ENCODE data around the gene TMPRSS6. TPM values are rescaled to one million over a fixed set of nuclear protein-coding genes. Genes with fewer than 3 reads are reported as not detected.
A peak's percentile ranks its signal among the peaks of the same experiment; 100 is the strongest.

The TMPRSS6 gene
- total and polyA plus RNA-seq, 2 of the 13 experiments (the other 11 are each of a cell fraction or from before 2014, with no cell fraction given): 4.2 to 4.8 TPM

- intact Hi-C loops (cut with micrococcal nuclease; ENCODE audit: unreplicated experiment): no loop called here
- Histone ChIP-seq H3K4me2 (ENCODE audit: low read depth, low read length) (no peak overlapping the region), H4K20me1 (ENCODE audit: insufficient read depth, low read length) (no peaks in the 10 kb centered on the region), H3K4me1 (ENCODE audit: insufficient read depth, low read length) (peaks cover 12% of the 10 kb centered on the region), H3K36me3 (replicated peaks in 1 of 2; ENCODE audit: control insufficient read depth in 1 of 2, insufficient read depth in 2 of 2, low read length in 2 of 2) (no peaks in the 10 kb centered on the region), H3K9me3 (ENCODE audit: low read length) (no peaks in the 10 kb centered on the region), H3K4me3 (replicated peaks in 1 of 3; ENCODE audit: insufficient read depth in 1 of 3, low read depth in 2 of 3, low read length in 3 of 3) (no peak overlapping the region), H3K27ac (ENCODE audit: extremely low read length, insufficient read depth, low read length) (no peak overlapping the region), H3K27me3 (ENCODE audit: control insufficient read depth in 1 of 2, insufficient read depth in 2 of 2, low read length in 2 of 2) (peaks cover 4 to 10% of the 10 kb centered on the region in 2 experiments; a peak in 2 of 5 replicates), H3K9ac (ENCODE audit: insufficient read depth, low read depth, low read length) (no peak overlapping the region), H2AFZ (ENCODE audit: low read length) (no peak overlapping the region), H3K79me2 (ENCODE audit: insufficient read depth, low read length) (no peaks in the 10 kb centered on the region)
- DNase-seq (ENCODE audit: low spot score) (no peak), ATAC-seq (no peak), FAIRE-seq (no peak)
- POLR2A ChIA-PET: no interaction called here
- in situ Hi-C loops (cut with HindIII; ENCODE audit: extremely low pct_ligation_motif_present, low pct_unique_long_range_greater_than_20kb): no loop called here
- CTCF ChIA-PET (ENCODE audit: low intra/inter-chr PET ratio, low total read pairs): no interaction called here
- 58% methylated on average over 5 of the region's 5 CpGs for WGBS (ENCODE audit: low lambda C conversion rate)
- BruUV-seq (replicated peaks): no TSS peak
- TF ChIP-seq NFE2L2 (IDR thresholded peaks at IDR 0.05; ENCODE audit: low read length): no peak
- TF ChIP-seq ZNF652 (CRISPR knock-in tag; IDR thresholded peaks at IDR 0.05; ENCODE audit: borderline replicate concordance, low read depth): no peak
- TF ChIP-seq SSRP1 (CRISPR knock-in tag; IDR thresholded peaks at IDR 0.05): no peak
- TF ChIP-seq PAXIP1 (CRISPR knock-in tag; conservative IDR thresholded peaks at IDR 0.05): no peak
Observed at GRCh38 chr22:37158963-37159290, 49.4 kb upstream of the TMPRSS6 start.

- no peaks in the 10 kb centered on the region for H4K20me1 ChIP-seq (ENCODE audit: insufficient read depth, low read length)
- no peak overlapping the region for H2AFZ ChIP-seq (ENCODE audit: low read length)
- H3K36me3 ChIP-seq (replicated peaks in 1 of 2; ENCODE audit: control insufficient read depth in 1 of 2, insufficient read depth in 2 of 2, low read length in 2 of 2): no peaks in the 10 kb centered on the region
- DNase-seq (ENCODE audit: low spot score): no peak
- ATAC-seq: no peak
- no peak for FAIRE-seq
- no peaks in the 10 kb centered on the region for H3K79me2 ChIP-seq (ENCODE audit: insufficient read depth, low read length)
- ChIA-PET CTCF (ENCODE audit: low intra/inter-chr PET ratio, low total read pairs) (no interaction called here), POLR2A (interaction anchor here (1.3 kb wide), 1 partner anchor 42 kb away, joined by 3 read pairs; no protein-coding TSS in a partner anchor)
- no TSS peak for BruUV-seq (replicated peaks)
- peaks cover 7% of the 10 kb centered on the region; the same call in 1 of the 2 replicates for H3K4me1 ChIP-seq (ENCODE audit: insufficient read depth, low read length)
- 44% methylated on average over 13 of the region's 13 CpGs for WGBS (ENCODE audit: low lambda C conversion rate)
- H3K27ac ChIP-seq (ENCODE audit: extremely low read length, insufficient read depth, low read length): no peak overlapping the region
- H3K27me3 ChIP-seq (ENCODE audit: control insufficient read depth in 1 of 2, insufficient read depth in 2 of 2, low read length in 2 of 2): peaks cover 0 to 12% of the 10 kb centered on the region in 2 experiments; a peak in 2 of 5 replicates
- H3K9me3 ChIP-seq (ENCODE audit: low read length): no peaks in the 10 kb centered on the region
- H3K9ac ChIP-seq (ENCODE audit: insufficient read depth, low read depth, low read length): no peak overlapping the region
- in situ Hi-C loops (cut with HindIII; ENCODE audit: extremely low pct_ligation_motif_present, low pct_unique_long_range_greater_than_20kb): no loop called here
- no peak overlapping the region for H3K4me2 ChIP-seq (ENCODE audit: low read depth, low read length)
- H3K4me3 ChIP-seq (replicated peaks in 1 of 3; ENCODE audit: insufficient read depth in 1 of 3, low read depth in 2 of 3, low read length in 3 of 3): no peak overlapping the region
- TF ChIP-seq MNT (IDR thresholded peaks at IDR 0.05): peak; percentile 36; the same call in 1 of the 2 replicates
- no peak for TF ChIP-seq NFRKB (IDR thresholded peaks at IDR 0.05)
- 0 out of 2 replicates have a peak, but pooled peaks have one; percentile 52 for TF ChIP-seq BHLHE40 (IDR thresholded peaks at IDR 0.05; ENCODE audit: low read length)
- TF ChIP-seq KDM6A (CRISPR knock-in tag; IDR thresholded peaks at IDR 0.05; ENCODE audit: low read depth): no peak
- no peak for TF ChIP-seq RORA (CRISPR knock-in tag; IDR thresholded peaks at IDR 0.05)
- TF ChIP-seq ZNF674 (CRISPR knock-in tag; IDR thresholded peaks at IDR 0.05; ENCODE audit: low read depth): no peak
- TF ChIP-seq PHB2 (IDR thresholded peaks at IDR 0.05; ENCODE audit: partially characterized antibody): no peak
- TF ChIP-seq ZNF784 (CRISPR knock-in tag; IDR thresholded peaks at IDR 0.05; ENCODE audit: borderline replicate concordance): no peak
- intact Hi-C loops (cut with micrococcal nuclease; ENCODE audit: unreplicated experiment): no loop called here
Observed at GRCh38 chr22:37157516-37158285, 48.2 kb upstream of the TMPRSS6 start.
